ENCODE measurements around the gene ABCF3.

Gene ABCF3

GRCh38 chr3:184188080-184188479 is 2.1 kb downstream of the ABCF3 start:
- no peak for DNase-seq

- no peak for DNase-seq
These were observed 3.4 kb downstream of the ABCF3 start for GRCh38 chr3:184189421-184189820.

GRCh38 chr3:184192889-184193288 is 6.9 kb downstream of the ABCF3 start:
- DNase-seq, result no peak

- DNase-seq, result no peak
These were observed 8.1 kb downstream of the ABCF3 start for GRCh38 chr3:184193991-184194539.

GRCh38 chr3:184196536-184196935 is 10.5 kb downstream of the ABCF3 start:
- no peak for DNase-seq

- no peak for DNase-seq
These were observed 12.5 kb downstream of the ABCF3 start for GRCh38 chr3:184198509-184198908.

- no peak for DNase-seq
These were observed 14.8 kb downstream of the ABCF3 start for GRCh38 chr3:184200825-184201224.

- DNase-seq, result no peak
These were observed 17.5 kb downstream of the ABCF3 start for GRCh38 chr3:184203526-184203925.

- DNase-seq, result no peak
These were observed 23.3 kb downstream of the ABCF3 start for GRCh38 chr3:184209146-184209923.

GRCh38 chr3:184211297-184211696 is 25.3 kb downstream of the ABCF3 start:
- DNase-seq, result no peak

- no peak for DNase-seq
These were observed 25.7 kb downstream of the ABCF3 start for GRCh38 chr3:184211718-184212117.

GRCh38 chr3:184218814-184219213 is 32.8 kb downstream of the ABCF3 start:
- DNase-seq, result no peak

GRCh38 chr3:184222521-184222920 is 36.5 kb downstream of the ABCF3 start:
- no peak for DNase-seq

- no peak for DNase-seq
These were observed 37.9 kb downstream of the ABCF3 start for GRCh38 chr3:184223946-184224345.

GRCh38 chr3:184227481-184227935 is 41.5 kb downstream of the ABCF3 start:
- peak; percentile 43 for DNase-seq

GRCh38 chr3:184228376-184229137 is 42.6 kb downstream of the ABCF3 start:
- DNase-seq, result no peak

GRCh38 chr3:184229394-184230080 is 43.5 kb downstream of the ABCF3 start, which contains the start of gene VWA5B2:
TSS of gene VWA5B2 (plus strand) at chr3:184229585. CDS start at chr3:184230529, 944 bp downstream.
- peak; percentile 58 for DNase-seq

GRCh38 chr3:184230081-184230602 is 44.1 kb downstream of the ABCF3 start:
- no peak for DNase-seq

GRCh38 chr3:184230603-184231528 is 44.9 kb downstream of the ABCF3 start:
- no peak for DNase-seq

- no peak for DNase-seq
These were observed 45.7 kb downstream of the ABCF3 start for GRCh38 chr3:184231671-184232070.

- no peak for DNase-seq
These were observed 47.3 kb downstream of the ABCF3 start for GRCh38 chr3:184233127-184233843.

Measured in stimulated activated CD4-positive, alpha-beta T cell treated with anti-CD3 and anti-CD28 coated beads, Interleukin-1b, Interleukin-23, amount 100 ng/mL, for 48 hours (primary cell).